Globus pallidus (tissue), 1 donor: ENCODE data around the gene OR5AU1.
A peak's percentile ranks its signal among the peaks of the same experiment; 100 is the strongest.

Experiments
- DNase-seq: peaks from one replicate; pipeline ENCODE4 v3.0.0-alpha.2; 2015; ENCODE audit warnings: low spot score

OR5AU1 gene

DNA sequence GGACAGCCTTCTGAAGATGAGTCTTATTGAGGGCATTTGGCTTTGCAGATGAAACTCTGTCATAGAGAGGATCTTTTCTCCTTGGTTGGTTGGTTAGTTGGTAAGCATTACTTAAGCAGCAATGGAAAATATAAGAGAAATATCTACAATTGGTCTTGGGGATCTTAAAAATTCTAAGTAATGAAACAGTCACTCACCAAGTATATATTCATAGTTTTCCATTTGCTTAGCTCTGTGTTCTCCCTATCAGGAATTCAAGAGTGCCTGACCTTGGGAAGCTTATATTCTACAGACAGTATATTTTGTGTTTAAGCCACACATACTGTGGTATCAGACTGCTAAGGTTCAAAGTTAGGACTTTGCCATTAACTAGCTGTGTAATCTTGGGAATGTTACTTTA is at the start of gene OR5AU1:
TSS of gene OR5AU1 (minus strand) at position 101 of the 400 bp plus-strand sequence. CDS start 191 bp downstream, outside the sequence.
- no peak for DNase-seq

DNA sequence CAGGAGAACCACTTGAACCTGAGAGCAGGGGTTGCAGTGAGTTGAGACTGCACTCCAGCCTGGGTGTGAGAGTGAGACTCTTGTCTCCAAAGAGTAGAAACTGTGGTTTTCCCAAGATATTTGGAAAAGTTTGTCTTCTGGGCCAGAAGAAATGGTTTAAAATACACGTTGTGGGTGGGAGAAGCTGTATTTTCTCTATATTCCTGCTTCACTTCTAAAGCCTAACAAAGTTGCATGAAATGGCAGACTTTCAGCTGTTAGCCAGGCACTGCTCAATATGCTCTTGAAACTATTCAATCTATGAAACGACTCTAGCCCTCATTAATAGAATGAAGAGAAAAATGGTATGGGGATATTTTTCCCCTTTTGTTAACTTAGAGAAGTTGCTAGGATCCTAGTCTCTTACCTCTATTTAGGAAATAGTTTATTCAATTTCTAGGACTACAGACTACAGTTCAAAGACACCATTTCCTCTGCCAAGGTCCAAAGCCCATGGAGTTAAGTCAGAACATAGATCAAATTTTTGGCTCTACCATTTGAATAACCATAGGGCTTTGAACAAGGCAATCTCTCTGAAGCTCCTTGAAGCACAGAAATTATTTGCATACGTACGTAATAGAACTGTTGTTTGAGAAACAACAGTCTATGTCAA is 49.3 kb upstream of the OR5AU1 start:
- no peak for DNase-seq

GRCh38 chr14:21204167-21205025 is 48.5 kb upstream of the OR5AU1 start:
- DNase-seq = no peak

- DNase-seq = no peak
Measured at GRCh38 chr14:21203470-21204166, 47.8 kb upstream of the OR5AU1 start.

DNA sequence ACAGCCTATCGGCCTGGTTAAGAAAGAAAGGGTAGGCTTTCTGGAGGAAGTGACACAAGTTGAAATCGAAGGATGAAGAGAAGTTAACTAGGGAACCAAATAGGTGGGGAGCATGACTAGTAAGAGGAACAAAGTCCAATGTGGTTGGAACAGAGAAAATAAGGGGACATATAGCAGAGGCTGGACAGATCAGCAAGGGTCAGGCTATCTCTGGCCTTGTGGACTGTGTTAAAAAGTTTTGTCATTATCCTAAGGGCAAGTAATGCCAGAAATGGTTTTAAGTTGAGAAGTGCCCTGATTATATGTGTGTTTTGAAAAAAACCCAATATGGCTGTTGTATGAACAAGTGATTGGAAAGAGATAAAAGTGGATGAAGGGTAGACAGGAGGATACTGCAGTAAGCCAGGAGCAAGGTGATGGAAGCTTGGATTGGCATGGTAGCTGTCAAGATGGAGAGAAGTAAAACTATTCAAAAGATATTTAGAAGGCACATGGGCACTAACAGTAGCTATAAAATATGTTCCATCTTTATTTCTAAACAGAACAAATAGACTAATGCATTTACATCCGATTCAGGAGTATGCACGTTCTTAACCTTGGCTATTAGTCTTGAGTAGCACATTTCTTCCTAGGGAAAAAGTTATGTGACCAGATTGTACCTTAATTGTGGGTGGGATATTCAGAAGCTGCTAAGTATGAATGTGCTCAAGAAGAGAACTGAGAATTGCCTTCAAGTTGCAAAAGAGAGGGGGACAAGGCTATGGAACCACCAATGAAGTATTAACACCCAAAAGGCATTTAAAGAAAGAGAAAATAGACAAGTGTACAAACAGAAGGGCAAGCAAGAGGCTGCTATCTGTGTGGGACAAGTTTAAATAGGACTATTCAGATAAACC is 46.8 kb upstream of the OR5AU1 start:
- DNase-seq = no peak

DNA sequence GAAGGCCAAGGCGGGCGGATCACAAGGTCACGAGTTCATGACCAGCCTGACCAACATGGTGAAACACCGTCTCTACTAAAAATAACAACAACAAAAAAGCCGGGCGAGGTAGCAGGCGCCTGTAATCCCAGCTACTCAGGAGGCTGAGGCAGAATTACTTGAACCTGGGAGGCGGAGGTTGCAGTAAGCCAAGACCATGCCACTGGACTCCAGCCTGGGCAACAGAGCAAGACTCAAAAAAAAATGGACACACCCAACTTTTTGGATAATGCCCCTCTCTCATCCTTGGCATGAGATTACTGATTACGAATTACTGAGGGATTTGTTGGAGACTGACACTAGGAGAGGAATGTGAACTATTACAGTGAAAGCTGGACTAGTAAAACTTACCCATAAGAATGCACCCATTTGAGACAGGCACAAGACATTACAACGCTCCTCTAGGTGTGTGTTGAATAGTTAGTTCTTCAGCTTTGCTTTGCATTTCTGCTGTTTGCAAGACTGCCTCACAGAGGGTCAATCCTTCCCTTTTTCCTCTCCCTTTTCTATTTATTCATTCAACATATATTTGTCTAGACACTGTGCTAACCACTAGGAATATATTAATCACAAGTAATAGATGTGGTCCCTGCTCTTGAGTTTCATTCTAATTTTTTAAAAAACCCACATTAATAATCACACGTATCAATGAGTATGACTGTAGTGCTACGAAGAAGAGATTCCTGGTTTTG is 46.0 kb upstream of the OR5AU1 start:
- no peak for DNase-seq

GRCh38 chr14:21200752-21201461 is 45.0 kb upstream of the OR5AU1 start:
- DNase-seq = no peak

DNA sequence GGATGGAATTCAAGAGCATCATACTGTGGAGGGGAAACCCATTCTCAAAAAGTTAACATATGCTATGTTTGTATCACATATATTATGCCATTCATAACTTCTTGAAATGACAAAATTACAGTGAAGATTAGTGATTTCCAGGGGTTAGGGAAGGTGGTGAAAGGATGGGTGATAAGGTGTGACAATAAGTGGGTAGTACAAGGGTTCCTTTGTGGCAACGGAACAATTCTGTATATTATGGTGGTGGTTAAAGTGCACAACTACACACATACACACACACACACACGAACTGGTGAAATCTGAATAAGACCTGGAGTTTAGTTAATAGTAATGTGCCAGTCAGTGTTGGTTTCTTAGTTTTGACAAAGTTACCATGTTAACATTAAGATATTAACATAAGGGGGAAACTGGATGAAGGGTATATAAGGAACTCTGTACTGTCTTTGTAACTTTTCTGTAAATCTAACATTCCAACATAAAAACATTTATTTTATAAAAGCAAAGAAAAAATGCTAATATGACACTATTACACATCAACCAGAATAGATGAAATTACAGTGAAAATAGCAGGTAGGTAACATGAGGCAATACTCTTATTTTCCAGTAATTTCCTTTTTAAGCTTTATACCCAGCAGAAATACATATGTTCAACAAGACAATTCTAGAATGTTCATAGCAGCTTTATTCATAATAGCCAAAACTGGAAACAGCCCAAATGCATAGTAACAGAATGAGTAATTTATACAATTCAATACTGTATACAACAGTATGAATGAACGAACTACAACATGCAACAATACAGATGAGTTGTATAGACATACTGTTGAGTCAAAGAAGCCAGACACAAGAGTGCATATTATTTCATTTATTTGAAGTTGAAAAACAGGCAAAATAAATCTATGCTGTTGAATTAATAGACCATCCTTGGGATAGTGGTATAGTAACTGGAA is 44.0 kb upstream of the OR5AU1 start:
- DNase-seq = no peak

DNA sequence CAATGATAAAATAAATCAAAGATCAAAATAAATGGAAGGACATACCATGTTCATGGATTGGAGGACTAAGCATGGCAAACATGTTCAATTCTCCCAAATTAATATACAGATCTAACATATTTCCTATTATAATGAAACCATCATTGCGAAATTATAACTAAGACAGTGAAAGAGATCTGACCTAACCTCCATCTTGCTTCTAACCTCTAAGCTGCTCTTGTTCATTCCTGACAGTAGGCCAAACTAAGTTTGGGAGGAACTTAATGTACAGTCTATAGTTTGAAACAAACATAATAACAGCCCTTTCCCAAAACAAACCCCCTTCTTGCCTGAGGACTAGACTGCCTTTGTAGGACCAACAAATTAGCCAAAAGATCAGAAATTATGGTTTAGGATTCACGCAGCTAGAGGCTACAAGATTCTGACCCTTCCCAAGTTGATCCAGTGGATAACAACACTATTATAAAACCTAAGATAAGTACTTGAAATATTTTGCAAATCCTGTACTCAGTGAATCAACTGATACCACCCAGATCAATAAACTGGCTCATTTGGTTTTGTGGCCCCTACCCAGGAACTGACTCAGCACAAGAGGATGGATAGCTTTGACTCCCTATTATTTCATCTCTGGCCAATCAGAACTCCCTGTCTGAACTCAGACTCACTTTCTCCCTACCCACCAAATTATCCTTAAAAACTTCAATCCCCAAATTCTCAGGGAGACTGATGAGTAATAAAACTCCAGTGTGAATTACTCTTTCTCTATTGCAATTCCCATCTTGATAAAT is 41.7 kb upstream of the OR5AU1 start:
- DNase-seq = no peak

DNA sequence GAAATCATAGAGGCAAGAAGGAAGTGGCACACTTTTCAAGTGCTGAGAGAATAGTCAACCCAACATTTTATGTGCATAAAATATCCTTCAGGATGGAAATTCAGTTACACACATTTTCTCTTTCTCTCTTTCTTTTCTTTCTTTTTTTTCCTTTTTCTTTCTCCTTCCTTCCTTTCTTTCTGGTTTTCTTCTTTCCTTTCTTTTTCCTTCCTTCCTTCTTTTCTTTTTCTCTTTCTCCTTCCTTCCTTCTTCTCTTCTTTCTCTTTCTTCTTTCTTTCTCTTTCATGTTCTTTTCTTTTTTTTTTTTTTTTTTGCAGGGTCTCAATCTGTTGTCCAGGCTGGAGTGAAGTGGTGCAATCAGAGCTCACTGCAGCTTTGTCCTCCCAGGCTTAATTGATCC is 38.7 kb upstream of the OR5AU1 start:
- no peak for DNase-seq

- DNase-seq = no peak
Measured at GRCh38 chr14:21192875-21193535, 37.1 kb upstream of the OR5AU1 start.

- no peak for DNase-seq
Measured at GRCh38 chr14:21192447-21192822, 36.6 kb upstream of the OR5AU1 start.

DNA sequence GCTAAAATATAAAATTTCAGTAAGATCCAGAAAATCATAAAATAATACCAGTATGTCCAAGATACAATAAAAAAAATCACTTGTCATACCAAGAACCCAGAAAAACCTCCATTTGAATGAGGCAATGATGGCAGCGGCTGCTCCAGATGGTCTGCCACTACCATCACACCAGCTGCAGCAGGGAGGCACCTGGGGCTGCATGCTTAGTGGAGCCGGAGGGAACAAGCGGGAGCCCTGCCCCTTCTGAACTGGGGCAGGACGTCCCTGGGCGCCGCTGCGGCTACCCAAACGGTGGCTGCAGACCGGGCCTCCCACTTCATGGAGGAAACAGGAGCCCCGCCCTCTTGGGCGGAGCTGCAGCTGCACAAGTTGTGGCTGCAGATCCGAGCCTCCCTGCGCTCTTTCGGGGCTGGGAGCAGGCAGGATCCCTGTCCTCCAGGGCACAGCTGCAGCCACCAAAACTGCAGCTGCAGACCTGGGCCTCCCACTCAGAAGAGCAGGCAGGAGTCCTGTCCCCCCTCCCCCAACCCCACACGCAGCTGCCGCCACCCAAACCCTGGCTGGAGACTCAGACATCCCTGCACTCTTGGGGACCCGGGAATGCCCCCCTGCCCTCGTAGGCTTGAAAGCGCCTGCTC is 36.1 kb upstream of the OR5AU1 start:
- peak; percentile 31 for DNase-seq

GRCh38 chr14:21191261-21191808 is 35.5 kb upstream of the OR5AU1 start:
- no peak for DNase-seq

GRCh38 chr14:21185491-21185890 is 29.6 kb upstream of the OR5AU1 start:
- DNase-seq = no peak

DNA sequence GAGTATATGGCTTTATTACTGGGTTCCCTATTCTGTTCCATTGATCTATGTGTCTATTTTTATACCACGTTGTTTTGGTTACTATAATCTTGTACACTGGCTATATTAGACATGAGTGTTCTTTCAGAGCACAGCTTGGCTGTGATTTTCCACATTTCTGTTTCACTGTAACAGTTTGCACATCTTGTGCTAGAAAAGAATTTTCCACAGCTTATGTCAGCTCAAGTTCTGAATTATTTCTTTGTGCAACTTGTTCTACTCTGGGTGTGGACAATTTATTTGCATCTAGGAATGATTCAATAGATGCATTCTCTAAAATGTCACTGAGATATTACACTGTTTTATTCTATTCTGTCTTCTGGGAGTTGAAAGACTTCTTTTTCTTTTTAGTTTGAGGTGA is 28.4 kb upstream of the OR5AU1 start:
- no peak for DNase-seq

DNA sequence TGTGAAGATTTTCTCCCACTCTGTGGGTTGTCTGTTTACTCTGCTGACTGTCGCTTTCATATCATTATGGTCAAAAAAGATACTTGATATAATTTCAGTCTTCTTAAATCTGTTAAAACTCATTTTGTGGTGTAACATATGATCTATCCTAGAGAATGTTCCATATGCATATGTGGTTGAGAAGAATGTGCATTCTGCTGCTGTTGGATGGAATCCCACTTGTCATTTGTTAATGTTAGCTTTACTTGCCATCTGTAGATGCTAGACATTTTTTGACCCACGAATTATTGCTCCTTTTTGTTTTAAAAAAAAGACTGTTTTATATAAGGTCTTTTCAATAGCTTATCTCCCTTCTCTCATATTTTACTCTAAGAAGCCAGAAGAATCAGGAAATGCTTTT is 26.3 kb upstream of the OR5AU1 start:
- DNase-seq = no peak
